Naive thymus-derived CD4-positive, alpha-beta T cell (primary cell): Measurements from ENCODE around the gene RSAD2. TPM values are rescaled to one million over a fixed set of nuclear protein-coding genes. Genes with fewer than 3 reads are reported as not detected.
A peak's percentile ranks its signal among the peaks of the same experiment; 100 is the strongest.
"Not testable (repeated sequence)": the region's sequence is repeated elsewhere in the genome, so short reads cannot be mapped to it uniquely, and the experiment has no call there.

Experiments used
- ATAC-seq: fragments of 150-1000 bp; cut with Tn5 transposase; 2 replicates; pipeline ENCODE4 v1.10.0; 2021; ENCODE audit warnings: mild to moderate bottlenecking, moderate library complexity
- CTCF ChIA-PET: fragments of 350-600 bp; sonication (Branson Sonifier 250); formaldehyde crosslinking; loops from one replicate; lab custom pipeline; 2021; ENCODE audit warnings: antibody characterized with exemption; lab: Charles Lee
- POLR2A ChIA-PET: fragments of 350-600 bp; sonication (Branson Sonifier 250); formaldehyde crosslinking; loops from one replicate; lab custom pipeline; 2021; ENCODE audit warnings: antibody characterized with exemption, inconsistent platforms; lab: Charles Lee
- DNase-seq, 9 donors: peaks; one replicate each; pipeline versions ENCODE4 v3.0.0 to v3.0.0-alpha.2; 2020 to 2022; ENCODE audit warnings: mixed read lengths in 1 of 9
- H3K27ac ChIP-seq: one replicate; pipeline ENCODE4 v1.7.0; 2013; ENCODE audit warnings: mild to moderate bottlenecking, low read depth, low read length, moderate library complexity
- H3K27me3 ChIP-seq, 2 donors: one replicate each; pipeline ENCODE4 v1.7.0; 2013; ENCODE audit warnings: low read length in 2 of 2, mild to moderate bottlenecking in 2 of 2, moderate library complexity in 2 of 2; ENCODE audit not compliant: control insufficient read depth in 2 of 2, insufficient read depth in 2 of 2
- H3K36me3 ChIP-seq, 3 experiments: 1 replicate in 2 of 3; 2 replicates in 1 of 3; pipeline ENCODE4 v1.7.0; 2013; ENCODE audit warnings: low read length in 3 of 3, mild to moderate bottlenecking in 3 of 3, moderate library complexity in 1 of 3; ENCODE audit not compliant: insufficient read depth in 3 of 3, control insufficient read depth in 2 of 3
- H3K4me1 ChIP-seq, 2 donors: one replicate each; pipeline ENCODE4 v1.7.0; 2013; ENCODE audit warnings: low read length in 2 of 2, mild to moderate bottlenecking in 2 of 2, moderate library complexity in 1 of 2; ENCODE audit not compliant: control insufficient read depth in 2 of 2, insufficient read depth in 2 of 2
- H3K4me3 ChIP-seq: 2 replicates; pipeline ENCODE4 v1.7.0; 2013; ENCODE audit warnings: mild to moderate bottlenecking, low read length
- H3K9me3 ChIP-seq, 3 experiments: 1 replicate in 2 of 3; 2 replicates in 1 of 3; pipeline ENCODE4 v1.7.0; 2013; ENCODE audit warnings: low read length in 3 of 3; ENCODE audit not compliant: control insufficient read depth in 2 of 3
- H3K27ac Mint-ChIP-seq, 9 donors: one replicate each; pipeline ENCODE4 v1.8.0; 2020 to 2022; ENCODE audit warnings: mixed read lengths in 9 of 9, mild to moderate bottlenecking in 8 of 9, moderate library complexity in 5 of 9, inconsistent platforms in 2 of 9
- H3K27me3 Mint-ChIP-seq, 5 donors: one replicate each; pipeline ENCODE4 v1.8.0; 2021 to 2022; ENCODE audit warnings: mixed read lengths in 5 of 5, mild to moderate bottlenecking in 1 of 5
- H3K36me3 Mint-ChIP-seq, 5 donors: one replicate each; pipeline ENCODE4 v1.8.0; 2020 to 2022; ENCODE audit warnings: mixed read lengths in 5 of 5, mild to moderate bottlenecking in 3 of 5, inconsistent platforms in 1 of 5
- H3K4me1 Mint-ChIP-seq, 7 donors: one replicate each; pipeline ENCODE4 v1.8.0; 2020 to 2022; ENCODE audit warnings: mixed read lengths in 7 of 7, mild to moderate bottlenecking in 3 of 7, inconsistent platforms in 1 of 7
- H3K4me3 Mint-ChIP-seq, 10 donors: one replicate each; pipeline ENCODE4 v1.8.0; 2020 to 2022; ENCODE audit warnings: mild to moderate bottlenecking in 10 of 10, mixed read lengths in 10 of 10, moderate library complexity in 6 of 10, inconsistent platforms in 2 of 10
- H3K9me3 Mint-ChIP-seq, 11 donors: one replicate each; pipeline ENCODE4 v1.8.0; 2020 to 2022; ENCODE audit warnings: mixed read lengths in 11 of 11, mild to moderate bottlenecking in 4 of 11, inconsistent platforms in 1 of 11, moderate library complexity in 1 of 11
- intact Hi-C, 2 donors: fragments of 100-400 bp; cut with micrococcal nuclease; formaldehyde crosslinking; loops; one replicate each; pipeline ENCODE4 v1.15.1; 2023
- polyA plus RNA-seq, 2 donors: library from polyadenylated mRNA; unstranded; fragments of 300-500 nt; fragmentation: Illumina TruSeq; gene quantifications; one replicate each; pipeline ENCODE4 v1.2.3, GENCODE V29; 2021
- total RNA-seq, 6 experiments: library from RNA in 5 of 6; stranded (reverse) in 5 of 6; gene quantifications; 1 replicate in 5 of 6; 2 replicates in 1 of 6; pipeline ENCODE4 v1.2.3 and lab custom pipeline; 2021 to 2026

RSAD2 gene
- total and polyA plus RNA-seq, 7 experiments from 2014 or later, result 5.0 to 72.6 (median 6.6) TPM

DNA sequence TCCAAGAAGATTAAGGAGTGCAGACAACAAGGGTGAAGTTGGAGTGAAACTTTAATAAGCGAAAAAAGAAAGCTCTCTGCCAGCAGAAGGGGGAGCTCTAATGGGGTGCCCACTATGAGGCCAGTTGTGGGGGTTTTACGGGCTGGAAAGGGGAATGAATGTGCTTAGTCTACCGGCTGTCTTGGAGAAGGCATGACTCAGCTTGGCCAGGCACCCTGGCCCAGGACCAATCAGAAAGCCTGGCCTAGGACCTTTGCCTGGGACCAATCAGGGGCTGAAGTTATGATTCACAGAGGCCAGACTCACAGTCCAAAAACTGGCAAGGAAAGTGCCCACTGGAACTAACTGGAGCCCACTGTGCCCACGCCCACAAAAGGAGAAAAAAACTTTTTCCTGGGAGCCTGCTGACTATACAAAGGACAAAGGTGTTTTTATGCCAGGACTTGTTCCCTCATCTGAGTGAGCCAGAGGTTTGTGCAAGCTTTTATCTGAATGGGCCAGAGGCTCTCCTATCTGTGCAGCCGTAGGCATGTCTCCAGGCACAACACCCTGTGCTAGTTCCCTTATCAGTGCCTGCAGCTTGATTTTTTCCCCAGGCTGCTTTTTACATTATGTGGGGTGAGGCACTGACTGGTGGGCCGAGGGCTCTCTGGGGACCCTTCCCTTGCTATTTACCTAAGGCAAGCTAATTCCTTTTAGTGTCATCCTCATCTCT is 30.5 kb upstream of the RSAD2 start:
- H3K9me3 ChIP-seq, result peaks cover 20 to 65% (median 28%) of the 10 kb centered on the region in 3 experiments
- intact Hi-C loops, result no loop called here
- Mint-ChIP-seq H3K27ac (no peak overlapping the region), H3K36me3 (peaks cover 30 to 88% (median 73%) of the 10 kb centered on the region in 5 donors), H3K27me3 (no peaks in the 10 kb centered on the region), H3K4me3 (no peak overlapping the region), H3K4me1 (peaks cover 0 to 25% (median 2%) of the 10 kb centered on the region in 7 donors), H3K9me3 (peaks cover 7 to 88% (median 58%) of the 10 kb centered on the region in 11 donors)
- H3K4me1 ChIP-seq, result no peaks in the 10 kb centered on the region
- H3K27me3 ChIP-seq, result no peaks in the 10 kb centered on the region
- H3K36me3 ChIP-seq, result peaks cover 0 to 33% (median 5%) of the 10 kb centered on the region in 3 experiments
- no peak overlapping the region for H3K27ac ChIP-seq
- no peak overlapping the region for H3K4me3 ChIP-seq
- ChIA-PET CTCF (interaction anchor here (1.5 to 1.8 kb wide), 2 partner anchors 20 kb away, joined by 7 to 8 read pairs; partner anchors contain the start of gene CMPK2), POLR2A (interaction anchor here (1.0 kb wide), 1 partner anchor 18 kb away, joined by 3 read pairs; the partner anchor contains the start of gene CMPK2)
- DNase-seq (no peak), ATAC-seq (no peak)

DNA sequence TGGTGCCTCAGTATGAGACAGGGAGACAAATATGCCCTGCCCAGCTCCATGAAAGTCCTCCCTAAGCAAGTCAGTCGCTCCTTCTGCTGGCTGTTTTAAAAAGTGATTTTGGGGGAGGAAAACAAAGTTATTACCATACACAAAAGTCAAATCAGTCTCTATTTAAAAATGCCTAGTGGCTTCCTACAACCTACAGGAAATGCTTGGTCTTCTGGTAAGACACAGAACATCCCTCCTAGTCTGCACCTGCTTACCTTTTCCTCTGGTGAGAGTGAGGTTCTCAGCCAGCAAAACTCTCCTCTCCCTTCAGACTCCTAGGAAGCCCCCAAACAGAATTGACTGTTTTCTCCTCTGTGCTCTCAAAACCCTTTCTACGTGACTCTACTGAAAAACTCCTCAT is 25.4 kb upstream of the RSAD2 start:
- Histone ChIP-seq H3K36me3 (peaks cover 0 to 30% (median 5%) of the 10 kb centered on the region in 3 experiments), H3K9me3 (peaks cover 0 to 17% (median 0%) of the 10 kb centered on the region in 3 experiments), H3K4me3 (no peak overlapping the region), H3K27me3 (no peaks in the 10 kb centered on the region), H3K27ac (no peak overlapping the region), H3K4me1 (no peaks in the 10 kb centered on the region)
- Mint-ChIP-seq H3K36me3 (peaks cover 38 to 87% (median 82%) of the 10 kb centered on the region in 5 donors), H3K27me3 (no peaks in the 10 kb centered on the region), H3K4me3 (no peak overlapping the region), H3K9me3 (peaks cover 3 to 39% (median 14%) of the 10 kb centered on the region in 11 donors), H3K4me1 (peaks cover 4 to 63% (median 13%) of the 10 kb centered on the region in 7 donors), H3K27ac (peak overlapping the region in 1 of 9 donors; percentile 19)
- intact Hi-C loops, result no loop called here
- ChIA-PET CTCF (no interaction called here), POLR2A (no interaction called here)
- DNase-seq, result no peak
- no peak for ATAC-seq

DNA sequence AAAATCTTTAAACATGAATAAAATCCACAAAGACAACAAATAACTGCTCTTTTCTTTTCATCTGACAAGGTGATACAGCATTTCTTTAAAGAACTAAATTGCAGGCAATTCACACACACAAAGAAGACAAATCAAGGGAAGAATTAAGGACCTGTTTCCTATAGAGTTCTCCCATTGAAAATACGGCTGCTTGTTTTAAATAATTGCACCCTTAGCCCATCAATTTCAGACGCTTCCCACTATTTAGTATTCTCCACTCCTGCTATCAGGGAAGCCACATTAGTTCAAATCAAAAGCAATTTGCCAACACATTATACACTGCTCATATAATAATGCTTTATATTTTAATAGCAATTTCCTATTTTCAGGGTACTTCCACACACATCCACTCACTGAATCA is 23.2 kb upstream of the RSAD2 start:
- H3K9me3 Mint-ChIP-seq, result peaks cover 0 to 32% (median 11%) of the 10 kb centered on the region in 11 donors
- DNase-seq (no peak), ATAC-seq (no peak)
- intact Hi-C loops, result no loop called here
- Histone ChIP-seq H3K4me1 (no peaks in the 10 kb centered on the region), H3K27ac (no peak overlapping the region), H3K27me3 (no peaks in the 10 kb centered on the region), H3K9me3 (peaks cover 0 to 9% (median 0%) of the 10 kb centered on the region in 3 experiments), H3K36me3 (peaks cover 0 to 25% (median 6%) of the 10 kb centered on the region in 3 experiments), H3K4me3 (no peak overlapping the region)
- peak overlapping the region in 1 of 9 donors; percentile 50 for H3K27ac Mint-ChIP-seq
- H3K4me3 Mint-ChIP-seq, result no peak overlapping the region
- POLR2A ChIA-PET, result interaction anchor here (0.6 kb wide), 1 partner anchor 68 kb away, joined by 3 read pairs; no protein-coding TSS in a partner anchor
- CTCF ChIA-PET, result no interaction called here
- no peaks in the 10 kb centered on the region for H3K27me3 Mint-ChIP-seq
- peaks cover 39 to 84% (median 79%) of the 10 kb centered on the region in 5 donors for H3K36me3 Mint-ChIP-seq
- peaks cover 4 to 62% (median 20%) of the 10 kb centered on the region in 7 donors for H3K4me1 Mint-ChIP-seq

DNA sequence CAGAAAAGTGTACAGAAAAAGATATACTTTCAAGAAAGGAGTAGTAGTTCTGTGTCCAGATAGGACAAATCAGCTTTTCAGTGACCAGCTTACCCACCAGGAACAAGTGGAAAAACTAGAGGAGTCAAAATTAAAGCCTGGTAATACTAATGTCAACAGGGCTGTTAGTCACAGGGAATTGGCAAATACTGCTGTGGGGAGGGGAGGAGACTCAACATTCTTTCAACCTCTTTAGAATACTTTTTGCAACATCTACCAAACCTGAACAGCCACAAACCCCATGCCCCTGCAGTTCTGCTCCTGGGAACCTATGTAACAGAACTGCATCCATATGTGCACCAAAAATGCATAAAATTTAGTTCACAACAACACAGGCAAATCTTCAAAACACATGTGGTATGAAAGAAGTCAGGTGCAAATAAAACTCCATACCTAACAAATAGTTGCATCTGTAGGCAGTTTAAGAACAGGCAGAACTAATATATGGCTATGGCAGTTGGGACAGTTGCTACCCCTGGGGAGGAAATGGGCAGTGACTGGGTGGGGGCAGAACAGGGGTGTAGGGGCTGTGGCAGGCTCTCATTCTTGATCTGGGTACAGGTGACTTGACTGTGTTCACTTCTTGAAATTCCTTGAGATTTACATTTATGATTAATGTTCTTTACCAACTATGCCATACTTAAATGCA is 21.6 kb upstream of the RSAD2 start:
- Mint-ChIP-seq H3K27ac (peak overlapping the region in 2 of 9 donors; percentile 28 to 43), H3K4me3 (peak overlapping the region in 1 of 10 donors; percentile 12), H3K27me3 (no peaks in the 10 kb centered on the region), H3K36me3 (peaks cover 40 to 84% (median 79%) of the 10 kb centered on the region in 5 donors), H3K9me3 (peaks cover 0 to 33% (median 18%) of the 10 kb centered on the region in 11 donors), H3K4me1 (peaks cover 4 to 60% (median 20%) of the 10 kb centered on the region in 7 donors)
- ChIA-PET CTCF (no interaction called here), POLR2A (no interaction called here)
- ATAC-seq, result no peak
- Histone ChIP-seq H3K4me1 (no peaks in the 10 kb centered on the region), H3K4me3 (no peak overlapping the region), H3K27me3 (no peaks in the 10 kb centered on the region), H3K36me3 (peaks cover 0 to 27% (median 2%) of the 10 kb centered on the region in 3 experiments), H3K27ac (no peak overlapping the region), H3K9me3 (peaks cover 0 to 10% (median 0%) of the 10 kb centered on the region in 3 experiments)
- no peak for DNase-seq
- intact Hi-C loops, result no loop called here

DNA sequence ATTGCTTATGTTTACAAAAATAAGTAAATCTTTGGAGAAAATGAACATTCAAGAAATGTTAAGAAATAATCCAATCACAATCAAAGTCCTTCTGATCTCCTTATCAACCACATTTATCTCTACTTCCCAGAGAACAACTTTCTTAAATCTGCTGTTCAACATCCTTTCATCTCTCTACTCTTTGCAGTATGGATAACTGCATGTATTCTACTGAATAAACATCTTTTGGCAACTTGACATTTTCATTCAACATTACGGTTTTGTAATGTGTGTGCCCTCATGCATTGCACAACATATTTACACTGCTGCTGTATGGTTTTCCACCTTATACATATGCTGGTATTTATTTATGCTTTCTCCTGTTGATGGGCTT is 21.0 kb upstream of the RSAD2 start:
- Histone ChIP-seq H3K27me3 (no peaks in the 10 kb centered on the region), H3K27ac (no peak overlapping the region), H3K36me3 (peaks cover 0 to 25% (median 2%) of the 10 kb centered on the region in 3 experiments), H3K4me3 (no peak overlapping the region), H3K9me3 (peaks cover 0 to 10% (median 0%) of the 10 kb centered on the region in 3 experiments), H3K4me1 (no peaks in the 10 kb centered on the region)
- ChIA-PET CTCF (interaction anchor here (1.4 kb wide), 1 partner anchor 187 kb away, joined by 6 read pairs; no protein-coding TSS in a partner anchor), POLR2A (no interaction called here)
- intact Hi-C loops, result no loop called here
- no peaks in the 10 kb centered on the region for H3K27me3 Mint-ChIP-seq
- no peak for DNase-seq
- H3K4me3 Mint-ChIP-seq, result peak overlapping the region in 1 of 10 donors; percentile 6
- H3K36me3 Mint-ChIP-seq, result peaks cover 44 to 84% (median 79%) of the 10 kb centered on the region in 5 donors
- H3K9me3 Mint-ChIP-seq, result peaks cover 0 to 38% (median 19%) of the 10 kb centered on the region in 11 donors
- no peak for ATAC-seq
- H3K27ac Mint-ChIP-seq, result peak overlapping the region in 1 of 9 donors; percentile 43
- H3K4me1 Mint-ChIP-seq, result peaks cover 4 to 65% (median 20%) of the 10 kb centered on the region in 7 donors

DNA sequence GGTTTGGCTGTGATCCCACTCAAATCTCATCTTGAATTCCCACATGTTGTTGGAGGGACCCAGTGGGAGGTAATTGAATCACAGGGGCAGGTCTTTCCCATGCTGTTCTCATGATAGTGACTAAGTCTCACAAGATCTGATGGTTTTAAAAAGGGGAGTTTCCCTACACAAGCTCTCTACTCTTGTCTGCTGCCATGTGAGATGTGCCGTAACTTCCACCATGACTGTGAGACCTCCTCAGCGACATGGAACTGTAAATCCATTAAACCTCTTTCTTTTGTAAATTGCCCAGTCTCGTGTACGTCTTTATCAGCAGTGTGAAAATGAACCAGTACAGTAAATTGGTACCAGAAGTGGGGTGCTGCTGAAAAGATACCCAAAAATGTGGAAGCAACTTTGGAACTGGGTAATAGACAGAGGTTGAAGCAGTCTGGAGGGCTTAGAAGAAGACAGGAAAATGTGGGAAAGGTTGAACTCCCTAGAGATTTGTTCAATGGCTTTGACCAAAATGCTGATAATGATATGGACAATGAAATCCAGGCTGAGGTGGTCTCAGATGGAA is 19.0 kb upstream of the RSAD2 start:
- POLR2A ChIA-PET, result interaction anchor here (1.5 kb wide), 1 partner anchor 10 kb away, joined by 5 read pairs; no protein-coding TSS in a partner anchor

More for the DNA sequence above, 19.0 kb upstream of the RSAD2 start:
- DNase-seq, H3K4me3 ChIP-seq, H3K9me3 ChIP-seq, H3K27me3 Mint-ChIP-seq, H3K4me1 ChIP-seq, H3K27me3 ChIP-seq, CTCF ChIA-PET, H3K27ac ChIP-seq, ATAC-seq, H3K4me3 Mint-ChIP-seq, intact Hi-C loops: not testable (repeated sequence)
- Mint-ChIP-seq H3K36me3 (peaks cover 51 to 86% (median 80%) of the 10 kb centered on the region in 5 donors), H3K4me1 (peaks cover 6 to 73% (median 15%) of the 10 kb centered on the region in 7 donors), H3K9me3 (peaks cover 0 to 43% (median 19%) of the 10 kb centered on the region in 11 donors), H3K27ac (peak overlapping the region in 1 of 9 donors; percentile 7)
- peaks cover 0 to 25% (median 2%) of the 10 kb centered on the region in 3 experiments for H3K36me3 ChIP-seq
